ENCODE results near the gene DDX52.

DNA sequence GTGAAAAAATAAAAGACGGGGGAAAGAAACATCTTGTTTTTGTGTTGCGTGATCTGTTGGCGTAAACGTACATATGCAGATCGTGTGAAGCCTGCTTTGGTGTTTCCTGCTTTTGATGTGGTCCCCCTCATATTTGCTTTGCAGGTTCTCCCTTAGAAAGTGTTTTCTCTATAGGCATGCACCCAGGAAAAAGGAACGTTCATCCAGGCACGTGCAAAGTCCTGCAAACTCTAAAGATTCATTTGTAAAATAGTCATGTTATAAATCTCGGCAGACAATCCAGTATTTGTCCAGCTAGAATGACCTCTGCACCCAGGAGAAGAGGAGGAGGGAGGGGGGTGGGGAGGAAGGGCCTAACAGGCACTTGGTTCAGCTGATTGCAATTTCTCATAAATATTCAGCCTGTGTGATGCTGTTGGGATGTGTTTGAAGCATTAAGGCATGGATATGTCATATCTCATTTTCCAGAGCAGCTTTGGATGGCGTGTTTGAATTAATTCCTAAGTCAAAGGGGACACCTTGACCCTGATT, 40.3 kb upstream of the DDX52 start:
- TF ChIP-seq, protein P1, sequence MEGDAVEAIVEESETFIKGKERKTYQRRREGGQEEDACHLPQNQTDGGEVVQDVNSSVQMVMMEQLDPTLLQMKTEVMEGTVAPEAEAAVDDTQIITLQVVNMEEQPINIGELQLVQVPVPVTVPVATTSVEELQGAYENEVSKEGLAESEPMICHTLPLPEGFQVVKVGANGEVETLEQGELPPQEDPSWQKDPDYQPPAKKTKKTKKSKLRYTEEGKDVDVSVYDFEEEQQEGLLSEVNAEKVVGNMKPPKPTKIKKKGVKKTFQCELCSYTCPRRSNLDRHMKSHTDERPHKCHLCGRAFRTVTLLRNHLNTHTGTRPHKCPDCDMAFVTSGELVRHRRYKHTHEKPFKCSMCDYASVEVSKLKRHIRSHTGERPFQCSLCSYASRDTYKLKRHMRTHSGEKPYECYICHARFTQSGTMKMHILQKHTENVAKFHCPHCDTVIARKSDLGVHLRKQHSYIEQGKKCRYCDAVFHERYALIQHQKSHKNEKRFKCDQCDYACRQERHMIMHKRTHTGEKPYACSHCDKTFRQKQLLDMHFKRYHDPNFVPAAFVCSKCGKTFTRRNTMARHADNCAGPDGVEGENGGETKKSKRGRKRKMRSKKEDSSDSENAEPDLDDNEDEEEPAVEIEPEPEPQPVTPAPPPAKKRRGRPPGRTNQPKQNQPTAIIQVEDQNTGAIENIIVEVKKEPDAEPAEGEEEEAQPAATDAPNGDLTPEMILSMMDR (IDR thresholded peaks at IDR 0.05; ENCODE audit: low read length) = no peak
- no peak for TF ChIP-seq EZH2 (IDR thresholded peaks at IDR 0.05; ENCODE audit: borderline replicate concordance, low read length)

Data from OCI-LY1 (cell line).